Pericardium fibroblast (primary cell): Measurements from ENCODE around the gene IGFL3. TPM values are rescaled to one million over a fixed set of nuclear protein-coding genes. Genes with fewer than 3 reads are reported as not detected.

Experiments used
- total RNA-seq: library from RNA; depleted of rRNA; stranded (reverse); fragments of >200 nt; gene quantifications from 2 replicates; pipeline ENCODE4 v1.2.3, GENCODE V29; 2015

IGFL3 gene
- total RNA-seq: not detected in 2 replicates

GRCh38 chr19:46124638-46125115 is at the start of gene IGFL3:
Gene IGFL3, minus strand, starts transcription at chr19:46124688. Its CDS starts 39 bp downstream, at chr19:46124649.

GRCh38 chr19:46147791-46148288 is 23.4 kb upstream of the IGFL3 start, which contains the start of gene IGFL2:
Gene IGFL2, plus strand, starts transcription at chr19:46148238. Its CDS starts 41 bp downstream, at chr19:46148279.

Other genes starting within 250 kb of the IGFL3 start
- gene IRF2BP1, start 238.5 kb downstream of the IGFL3 start, total RNA-seq: 36.3 and 38.5 TPM in 2 replicates
- gene MYPOP, start 222.1 kb downstream of the IGFL3 start, total RNA-seq: 4.3 and 5.0 TPM in 2 replicates
- gene NANOS2, start 209.9 kb downstream of the IGFL3 start, total RNA-seq: not detected in 2 replicates
- under 0.01 and 0.60 TPM in 2 replicates for gene NOVA2, start 150.8 kb downstream of the IGFL3 start, total RNA-seq
- gene CCDC61, start 129.2 kb downstream of the IGFL3 start, total RNA-seq: 2.6 and 8.5 TPM in 2 replicates
- not detected in 2 replicates for gene PGLYRP1, start 101.6 kb downstream of the IGFL3 start, total RNA-seq
- gene IGFL4, start 83.7 kb downstream of the IGFL3 start, total RNA-seq: not detected in 2 replicates
- gene IGFL2, start 23.6 kb upstream of the IGFL3 start, total RNA-seq: not detected in 2 replicates
- gene IGFL1, start 105.1 kb upstream of the IGFL3 start, total RNA-seq: not detected in 2 replicates
- 31.7 and 37.2 TPM in 2 replicates for gene HIF3A, start 172.4 kb upstream of the IGFL3 start, total RNA-seq
- 54.5 and 57.2 TPM in 2 replicates for gene PPP5C, start 222.4 kb upstream of the IGFL3 start, total RNA-seq